Hypothalamus (tissue), 51 donors: ENCODE data around the gene IFNA7.
A peak's percentile ranks its signal among the peaks of the same experiment; 100 is the strongest.
"Not testable (repeated sequence)": the region's sequence is repeated elsewhere in the genome, so short reads cannot be mapped to it uniquely, and the experiment has no call there.

Source experiments
- DNase-seq, 51 donors: peaks; one replicate each; lab custom pipeline; 2025; lab: John Stamatoyannopoulos, UW

The IFNA7 gene

DNA sequence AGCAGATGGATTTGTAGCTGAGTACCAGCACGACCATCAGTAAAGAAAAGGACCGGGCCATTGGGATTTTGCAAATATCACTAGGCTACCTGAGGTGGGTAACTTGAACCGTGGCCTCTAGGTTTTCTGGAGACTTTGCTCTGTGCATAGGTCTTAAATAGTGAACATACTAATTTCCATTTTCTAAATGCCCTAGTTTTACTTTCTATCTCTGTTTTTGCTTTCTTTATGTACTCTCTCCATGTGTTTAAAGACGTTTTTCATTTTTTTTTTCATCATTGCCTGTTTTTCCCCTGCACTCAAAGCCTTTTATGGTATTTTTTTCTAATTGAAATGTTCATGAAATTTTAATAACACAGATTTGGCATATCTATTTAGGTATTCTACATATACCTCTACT, at the start of gene IFNA7:
Gene IFNA7 (minus strand): TSS at position 101 of the 400 bp plus-strand sequence. CDS start 40 bp downstream, at position 61.
- not testable (repeated sequence) for DNase-seq

DNA sequence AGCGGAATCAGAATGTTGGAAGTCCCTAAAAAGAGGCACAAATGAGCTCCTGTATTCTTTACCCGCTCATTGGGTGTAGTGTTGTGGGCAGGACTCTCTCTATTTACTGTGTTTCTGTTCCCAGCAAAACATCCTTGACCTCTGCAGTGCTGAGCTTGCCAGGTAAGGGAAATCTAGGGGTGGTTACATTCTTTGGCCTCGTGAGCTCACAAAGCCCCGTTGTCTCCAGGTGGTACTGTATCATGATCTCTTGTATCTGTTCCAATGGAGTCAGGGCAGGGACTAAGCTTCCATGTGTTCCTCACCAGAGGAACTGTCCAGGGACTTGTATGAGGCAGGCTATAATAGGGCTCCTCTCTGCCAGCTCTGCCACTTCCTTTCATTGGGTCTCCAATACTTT, 49.6 kb upstream of the IFNA7 start:
- DNase-seq = no peak

DNA sequence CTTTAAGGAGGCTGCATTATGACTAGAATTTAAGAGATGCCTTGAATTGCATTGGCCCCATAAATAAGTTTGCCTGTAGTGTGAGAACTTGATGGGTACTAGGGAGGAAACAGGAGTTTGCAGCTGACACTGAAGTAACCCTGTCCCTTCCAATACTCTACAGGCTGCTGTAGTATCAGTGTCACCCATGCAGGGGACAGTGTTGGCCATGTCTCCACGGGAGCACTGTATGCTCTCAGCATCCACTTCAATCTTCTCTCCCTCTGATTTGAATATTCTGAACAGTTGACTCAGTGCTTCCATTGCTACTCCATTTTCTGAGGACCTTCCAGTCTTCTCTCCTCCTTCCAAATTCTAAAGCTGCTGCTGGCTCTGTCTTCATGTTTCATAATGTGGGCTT, 49.2 kb upstream of the IFNA7 start:
- no peak for DNase-seq

DNA sequence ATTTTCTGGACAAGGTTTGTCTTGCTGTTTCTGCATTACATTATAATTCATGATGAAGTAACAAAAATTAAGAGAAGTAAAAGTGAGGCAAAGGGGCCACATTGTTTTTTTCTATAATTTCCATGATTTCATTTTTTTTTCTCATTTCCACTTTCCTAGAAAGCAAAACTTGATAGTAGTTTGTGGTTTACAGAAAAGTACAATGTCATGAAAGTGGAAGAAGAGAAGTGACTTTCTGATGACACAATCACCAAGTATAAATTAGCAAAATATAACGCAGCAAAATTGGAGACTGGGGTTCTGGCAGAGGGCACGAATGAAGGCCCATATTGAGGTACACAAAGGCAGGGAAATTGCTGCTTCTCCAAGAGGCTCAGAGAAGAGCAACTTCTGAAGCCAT, 42.8 kb upstream of the IFNA7 start:
- DNase-seq = no peak

DNA sequence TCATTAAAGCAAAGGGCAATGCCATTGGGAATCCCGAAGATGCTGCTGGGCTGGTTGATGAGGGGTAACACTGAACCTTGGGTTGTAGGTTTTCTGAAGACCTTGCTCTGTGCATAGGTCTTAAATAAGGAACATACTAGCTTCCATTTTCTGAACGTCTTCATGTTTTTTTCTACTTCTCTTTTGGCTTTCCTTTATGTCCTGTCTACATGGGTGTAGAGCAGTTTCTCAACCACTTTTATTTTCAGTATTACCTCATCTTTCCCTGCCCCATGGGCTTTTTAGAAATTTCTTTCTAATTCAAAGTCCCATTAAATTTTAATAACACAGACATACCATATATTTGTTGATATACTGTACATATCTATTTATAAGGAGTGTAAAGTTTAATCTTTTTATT, 37.9 kb upstream of the IFNA7 start, which contains the start of gene IFNA14:
Gene IFNA14 (minus strand): TSS at position 95 of the 400 bp plus-strand sequence. CDS start 70 bp downstream, at position 25.
- no peak for DNase-seq

DNA sequence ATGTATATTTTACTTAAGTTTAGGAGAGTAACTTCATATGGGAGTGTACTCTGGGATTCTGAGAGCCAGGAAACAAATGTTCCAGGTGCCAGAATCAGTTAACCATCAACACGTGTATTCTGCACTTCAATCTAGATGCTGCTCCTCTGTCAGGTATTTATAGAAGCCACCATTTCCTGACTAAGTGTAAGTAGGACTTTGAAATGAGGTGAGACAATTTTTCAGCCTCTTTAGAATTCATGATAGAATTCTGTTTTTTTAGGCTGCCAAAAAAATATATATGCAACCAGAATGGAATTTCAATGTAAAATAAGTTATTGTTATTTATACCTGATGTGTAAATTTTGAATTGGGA, 34.3 kb upstream of the IFNA7 start:
- not testable (repeated sequence) for DNase-seq

DNA sequence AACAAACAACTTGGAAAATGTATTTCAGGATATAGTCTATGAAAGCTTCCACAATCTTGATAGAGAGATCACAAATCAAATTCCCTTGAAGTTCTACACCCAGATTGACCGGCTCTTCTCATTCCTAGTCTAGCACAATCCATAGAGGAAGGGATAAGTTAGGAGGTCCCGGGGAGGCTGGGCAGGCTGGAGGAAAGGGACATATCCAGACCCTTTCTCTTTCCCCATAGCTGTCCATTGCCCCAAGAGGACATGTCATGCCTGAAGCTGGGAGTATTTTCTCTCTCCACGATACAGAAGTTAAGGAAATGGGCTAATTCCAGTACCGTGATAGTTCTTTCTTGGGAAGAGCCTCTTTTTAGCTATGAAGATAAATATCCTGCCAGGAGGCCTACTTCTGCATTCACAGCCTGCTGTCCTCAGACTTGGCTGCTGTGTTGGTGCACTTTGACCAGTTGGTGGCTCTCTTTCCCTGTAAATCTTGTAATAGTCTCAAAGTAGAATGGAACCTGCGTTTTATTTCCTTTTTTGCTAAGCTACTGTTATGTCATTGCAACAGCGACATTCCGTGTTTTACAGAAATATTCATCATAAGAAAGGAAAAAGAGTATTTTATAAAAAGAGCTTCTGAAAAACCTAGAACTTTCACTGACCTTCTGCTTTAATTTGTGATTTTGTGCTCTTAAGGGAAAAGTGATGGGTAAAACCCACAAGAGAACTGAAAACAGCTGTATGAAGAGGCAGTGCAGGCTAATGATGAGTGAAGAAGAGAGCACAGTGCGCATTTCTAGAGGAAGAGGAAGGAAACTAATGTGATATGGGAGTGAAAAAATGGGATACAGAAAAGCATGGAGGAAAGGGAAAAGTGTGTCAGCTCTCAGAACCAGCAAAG, 33.7 kb upstream of the IFNA7 start:
- peak in 14 of 51 donors; percentile 1 to 22 (median 9) for DNase-seq

DNA sequence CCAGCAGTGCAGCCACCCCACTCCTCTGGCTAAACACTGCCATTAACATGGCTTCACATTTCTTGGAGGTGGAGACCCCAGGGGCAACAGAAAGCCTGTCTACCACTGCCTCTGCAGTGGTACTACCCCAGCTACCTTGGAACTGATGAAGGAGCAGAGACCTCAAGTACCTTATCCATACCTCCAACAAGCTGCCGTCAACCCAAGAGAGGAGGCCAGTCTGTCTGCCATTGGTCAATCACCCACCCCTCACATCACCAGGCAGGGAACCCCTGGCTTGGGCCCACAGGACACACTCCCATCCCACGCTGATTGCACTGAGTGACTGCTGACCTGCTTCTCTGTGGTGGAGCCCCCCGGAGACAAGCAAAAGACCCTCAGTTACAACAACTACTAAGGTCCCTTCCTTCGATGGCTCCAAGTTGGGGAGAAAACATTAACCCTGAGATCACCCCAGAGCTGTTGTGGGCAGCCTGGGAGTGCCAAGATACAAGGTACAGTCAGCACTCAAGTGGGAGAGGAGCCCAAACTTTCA, 32.2 kb upstream of the IFNA7 start:
- no peak for DNase-seq

DNA sequence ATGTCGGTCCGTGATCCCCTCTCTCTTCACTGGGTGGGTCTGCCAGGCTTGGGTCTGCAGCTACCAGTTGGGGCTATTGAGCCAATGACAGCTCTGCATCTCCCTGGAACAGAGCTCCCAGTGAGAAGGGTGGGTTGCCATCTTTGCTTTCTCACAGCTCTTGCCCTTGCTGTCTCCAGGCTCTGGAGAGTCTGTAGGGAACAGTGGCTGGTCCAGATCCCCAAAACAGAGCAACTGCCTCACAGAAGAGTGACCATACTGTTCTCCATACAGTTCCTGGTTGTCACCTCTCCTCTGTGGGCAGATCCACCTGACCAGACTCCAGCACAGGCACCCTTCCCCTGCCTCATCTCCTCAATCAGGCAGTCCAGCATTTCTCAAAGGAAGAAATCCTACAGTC, 31.3 kb upstream of the IFNA7 start:
- DNase-seq = no peak

DNA sequence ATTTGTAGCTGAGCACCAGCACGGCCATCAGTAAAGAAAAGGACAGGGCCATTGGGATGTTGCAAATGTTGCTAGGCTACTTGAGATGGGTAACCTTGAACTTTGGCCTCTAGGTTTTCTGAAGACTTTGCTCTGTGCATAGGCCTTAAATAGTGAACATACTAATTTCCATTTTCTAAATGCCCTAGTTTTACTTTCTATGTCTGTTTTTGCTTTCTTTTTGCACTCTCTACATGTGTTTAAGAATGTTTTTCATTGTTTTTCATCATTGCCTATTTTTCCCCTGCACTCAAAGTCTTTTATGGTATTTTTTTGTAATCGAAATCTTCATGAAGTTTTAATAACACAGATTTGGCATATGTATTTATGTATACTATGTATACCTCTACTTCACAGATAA, 26.1 kb upstream of the IFNA7 start, which contains the start of gene IFNA17:
Gene IFNA17 (minus strand): TSS at position 101 of the 400 bp plus-strand sequence. CDS start 49 bp downstream, at position 52.
- no peak for DNase-seq

DNA sequence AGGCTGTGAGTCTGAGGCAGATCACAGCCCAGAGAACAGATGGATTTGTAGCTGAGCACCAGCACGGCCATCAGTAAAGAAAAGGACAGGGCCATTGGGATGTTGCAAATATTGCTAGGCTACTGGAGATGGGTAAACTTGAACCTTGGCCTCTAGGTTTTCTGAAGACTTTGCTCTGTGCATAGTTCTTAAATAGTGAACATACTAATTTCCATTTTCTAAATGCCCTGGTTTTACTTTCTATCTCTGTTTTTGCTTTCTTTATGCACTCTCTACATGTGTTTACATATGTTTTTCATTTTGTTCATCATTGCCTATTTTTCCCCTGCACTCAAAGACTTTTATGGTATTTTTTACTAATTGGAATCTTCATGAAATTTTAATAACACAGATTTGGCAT, 15.2 kb upstream of the IFNA7 start, which contains the start of gene IFNA16:
Gene IFNA16 (minus strand): TSS at position 101 of the 400 bp plus-strand sequence. CDS start 6 bp downstream, at position 95.
- DNase-seq = not testable (repeated sequence)

DNA sequence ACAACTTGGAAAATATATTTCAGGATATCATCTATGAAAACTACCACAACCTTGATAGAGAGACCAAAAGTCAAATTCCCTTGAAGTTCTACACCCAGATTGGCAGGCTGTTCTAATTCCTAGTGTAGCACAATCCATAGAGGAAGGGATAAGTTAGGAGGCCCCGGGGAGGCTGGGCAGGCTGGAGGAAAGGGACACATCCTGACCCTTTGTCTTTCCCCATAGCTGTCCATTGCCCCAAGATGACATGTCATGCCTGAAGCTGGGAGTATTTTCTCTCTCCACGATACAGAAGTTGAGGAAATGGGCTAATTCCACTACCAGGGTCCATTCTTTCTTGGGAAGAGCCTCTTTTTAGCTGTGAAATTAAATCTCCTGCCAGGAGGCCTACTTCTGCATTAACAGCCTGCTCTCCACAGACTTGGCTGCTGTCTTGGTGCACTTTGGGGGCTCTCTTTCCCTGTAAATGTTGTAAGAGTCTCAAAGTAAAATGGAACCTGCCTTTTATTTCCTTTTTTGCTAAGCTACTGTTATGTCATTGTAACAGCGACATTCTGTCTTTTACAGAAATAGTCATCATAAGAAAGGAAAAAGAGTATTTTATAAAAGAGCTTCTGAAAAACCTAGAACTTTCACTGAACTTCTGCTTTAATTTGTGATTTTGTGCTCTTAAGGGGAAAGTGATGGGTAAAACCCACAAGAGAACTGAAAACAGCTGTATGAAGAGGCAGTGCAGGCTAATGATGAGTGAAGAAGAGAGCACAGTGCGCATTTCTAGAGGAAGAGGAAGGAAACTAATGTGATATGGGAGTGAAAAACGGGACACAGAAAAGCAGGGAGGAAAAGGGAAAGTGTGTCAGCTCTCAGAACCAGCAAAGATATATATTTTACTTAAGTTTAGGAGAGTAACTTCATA, 11.7 kb upstream of the IFNA7 start:
- DNase-seq = not testable (repeated sequence)

DNA sequence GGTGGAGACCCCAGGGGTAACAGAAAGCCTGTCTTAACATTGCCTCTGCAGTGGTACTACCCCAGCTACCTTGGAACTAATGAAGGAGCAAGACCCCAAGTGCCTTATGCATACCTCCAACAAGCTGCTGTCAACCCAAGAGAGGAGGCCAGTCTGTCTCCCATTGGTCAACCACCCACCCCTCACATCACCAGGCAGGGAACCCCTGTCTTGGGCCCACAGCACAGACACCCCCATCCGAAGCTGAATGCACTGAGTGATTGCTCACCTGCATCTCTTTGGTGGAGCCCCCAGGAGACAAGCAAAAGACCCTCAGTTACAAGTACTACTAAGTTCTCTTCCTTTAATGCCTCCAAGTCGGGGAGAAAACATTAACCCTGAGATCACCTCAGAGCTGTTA, 10.2 kb upstream of the IFNA7 start:
- DNase-seq = not testable (repeated sequence)

DNA sequence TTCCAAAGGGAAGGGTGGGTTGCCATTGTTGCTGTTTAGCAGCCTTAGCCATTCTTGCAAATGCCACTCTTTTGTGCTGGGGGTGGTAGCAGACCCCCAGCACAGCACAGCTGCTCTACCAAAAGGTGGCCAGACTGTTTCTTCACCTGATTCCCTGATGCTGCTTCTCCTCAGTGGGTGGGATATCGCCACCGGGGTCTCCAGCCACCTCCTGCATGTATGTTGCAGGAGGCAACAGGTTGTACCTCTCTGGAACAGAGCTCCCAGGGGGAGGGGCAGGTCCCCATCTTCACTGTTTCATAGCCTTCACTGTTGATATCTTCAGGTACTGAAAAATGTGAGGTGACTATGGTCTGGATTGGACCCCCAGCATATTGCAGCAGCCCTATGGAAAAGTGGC, 8.8 kb upstream of the IFNA7 start:
- DNase-seq = not testable (repeated sequence)

DNA sequence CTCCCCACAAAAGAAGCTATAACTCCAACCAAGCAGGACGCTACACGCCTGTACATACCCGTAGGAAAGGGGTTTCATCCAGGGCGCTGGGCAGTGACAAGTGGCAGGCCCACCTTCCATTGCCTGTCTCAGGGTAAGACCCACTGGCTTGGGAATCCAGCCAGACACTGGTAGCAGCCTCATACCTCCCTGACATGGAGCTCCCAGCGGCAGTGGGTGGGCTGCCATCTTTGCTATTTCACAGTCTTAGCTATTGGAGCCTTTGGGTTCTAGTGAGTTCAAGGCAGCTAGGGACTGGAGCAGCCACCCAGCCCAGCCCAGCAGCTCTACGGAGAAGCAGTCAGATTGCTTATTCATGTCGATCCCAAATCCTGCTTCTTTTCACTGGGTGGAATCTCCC, 8.3 kb upstream of the IFNA7 start:
- no peak for DNase-seq

DNA sequence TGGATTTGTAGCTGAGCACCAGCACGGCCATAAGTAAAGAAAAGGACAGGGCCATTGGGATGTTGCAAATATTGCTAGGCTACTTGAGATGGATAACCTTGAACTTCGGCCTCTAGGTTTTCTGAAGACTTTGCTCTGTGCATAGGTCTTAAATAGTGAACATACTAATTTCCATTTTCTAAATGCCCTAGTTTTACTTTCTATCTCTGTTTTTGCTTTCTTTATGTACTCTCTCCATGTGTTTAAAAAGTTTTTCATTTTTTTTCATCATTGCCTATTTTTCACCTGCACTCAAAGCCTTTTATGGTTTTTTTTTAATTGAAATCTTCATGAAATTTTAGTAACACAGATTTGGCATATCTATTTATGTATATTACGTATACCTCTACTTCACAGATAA, 5.0 kb upstream of the IFNA7 start, which contains the start of gene IFNA10:
Gene IFNA10 (minus strand): TSS at position 101 of the 400 bp plus-strand sequence. CDS start 46 bp downstream, at position 55.
- DNase-seq = not testable (repeated sequence)

DNA sequence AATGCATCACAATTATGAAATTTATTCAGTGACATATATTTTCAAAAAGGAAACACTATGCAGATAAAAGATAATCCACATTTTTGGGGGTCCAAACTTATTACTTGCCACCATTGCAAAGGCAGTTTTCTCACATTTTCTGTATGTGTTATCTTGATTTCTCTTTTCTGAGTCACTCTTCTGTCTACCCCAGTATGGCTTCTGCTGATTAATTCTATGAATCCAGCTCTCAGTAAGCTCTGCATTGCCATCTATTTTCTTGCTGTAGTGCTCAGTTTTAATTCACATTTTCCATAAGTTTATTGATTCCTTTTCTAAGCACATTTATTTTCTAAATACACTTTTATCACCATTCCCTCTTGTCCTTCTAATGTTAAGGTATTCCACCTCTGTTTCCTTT, 3.2 kb upstream of the IFNA7 start:
- DNase-seq = no peak

DNA sequence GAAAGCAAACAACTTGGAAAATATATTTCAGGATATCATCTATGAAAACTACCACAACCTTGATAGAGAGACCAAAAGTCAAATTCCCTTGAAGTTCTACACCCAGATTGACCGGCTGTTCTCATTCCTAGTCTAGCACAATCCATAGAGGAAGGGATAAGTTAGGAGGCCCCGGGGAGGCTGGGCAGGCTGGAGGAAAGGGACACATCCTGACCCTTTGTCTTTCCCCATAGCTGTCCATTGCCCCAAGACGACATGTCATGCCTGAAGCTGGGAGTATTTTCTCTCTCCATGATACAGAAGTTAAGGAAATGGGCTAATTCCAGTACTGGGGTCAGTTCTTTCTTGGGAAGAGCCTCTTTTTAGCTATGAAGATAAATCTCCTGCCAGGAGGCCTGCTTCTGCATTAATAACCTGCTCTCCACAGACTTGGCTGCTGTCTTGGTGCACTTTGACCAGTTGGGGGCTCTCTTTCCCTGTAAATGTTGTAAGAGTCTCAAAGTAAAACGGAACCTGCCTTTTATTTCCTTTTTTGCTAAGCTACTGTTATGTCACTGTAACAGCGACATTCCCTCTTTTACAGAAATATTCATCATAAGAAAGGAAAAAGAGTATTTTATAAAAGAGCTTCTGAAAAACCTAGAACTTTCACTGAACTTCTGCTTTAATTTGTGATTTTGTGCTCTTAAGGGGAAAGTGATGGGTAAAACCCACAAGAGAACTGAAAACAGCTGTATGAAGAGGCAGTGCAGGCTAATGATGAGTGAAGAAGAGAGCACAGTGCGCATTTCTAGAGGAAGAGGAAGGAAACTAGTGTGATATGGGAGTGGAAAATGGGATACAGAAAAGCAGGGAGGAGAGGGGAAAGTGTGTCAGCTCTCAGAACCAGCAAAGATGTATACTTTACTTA, 6.9 kb downstream of the IFNA7 start:
- DNase-seq = peak in 9 of 51 donors; percentile 1 to 23 (median 7)

DNA sequence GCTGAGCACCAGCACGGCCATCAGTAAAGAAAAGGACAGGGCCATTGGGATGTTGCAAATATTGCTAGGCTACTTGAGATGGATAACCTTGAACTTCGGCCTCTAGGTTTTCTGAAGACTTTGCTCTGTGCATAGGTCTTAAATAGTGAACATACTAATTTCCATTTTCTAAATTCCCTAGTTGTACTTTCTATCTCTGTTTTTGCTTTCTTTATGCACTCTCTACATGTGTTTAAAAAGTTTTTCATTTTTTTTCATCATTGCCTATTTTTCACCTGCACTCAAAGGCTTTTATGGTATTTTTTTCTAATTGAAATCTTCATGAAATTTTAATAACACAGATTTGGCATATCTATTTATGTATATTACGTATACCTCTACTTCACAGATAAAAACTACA, 14.5 kb downstream of the IFNA7 start, which contains the start of gene IFNA4:
Gene IFNA4 (minus strand): TSS at position 101 of the 400 bp plus-strand sequence. CDS start 56 bp downstream, at position 45.
- DNase-seq = not testable (repeated sequence)
